ENCODE data around the gene SIRT2. TPM values are rescaled to one million over a fixed set of nuclear protein-coding genes. Genes with fewer than 3 reads are reported as not detected.
A peak's percentile ranks its signal among the peaks of the same experiment; 100 is the strongest.

The SIRT2 gene
- total RNA-seq, 1 experiment from 2014 or later, result 15.4 TPM

DNA sequence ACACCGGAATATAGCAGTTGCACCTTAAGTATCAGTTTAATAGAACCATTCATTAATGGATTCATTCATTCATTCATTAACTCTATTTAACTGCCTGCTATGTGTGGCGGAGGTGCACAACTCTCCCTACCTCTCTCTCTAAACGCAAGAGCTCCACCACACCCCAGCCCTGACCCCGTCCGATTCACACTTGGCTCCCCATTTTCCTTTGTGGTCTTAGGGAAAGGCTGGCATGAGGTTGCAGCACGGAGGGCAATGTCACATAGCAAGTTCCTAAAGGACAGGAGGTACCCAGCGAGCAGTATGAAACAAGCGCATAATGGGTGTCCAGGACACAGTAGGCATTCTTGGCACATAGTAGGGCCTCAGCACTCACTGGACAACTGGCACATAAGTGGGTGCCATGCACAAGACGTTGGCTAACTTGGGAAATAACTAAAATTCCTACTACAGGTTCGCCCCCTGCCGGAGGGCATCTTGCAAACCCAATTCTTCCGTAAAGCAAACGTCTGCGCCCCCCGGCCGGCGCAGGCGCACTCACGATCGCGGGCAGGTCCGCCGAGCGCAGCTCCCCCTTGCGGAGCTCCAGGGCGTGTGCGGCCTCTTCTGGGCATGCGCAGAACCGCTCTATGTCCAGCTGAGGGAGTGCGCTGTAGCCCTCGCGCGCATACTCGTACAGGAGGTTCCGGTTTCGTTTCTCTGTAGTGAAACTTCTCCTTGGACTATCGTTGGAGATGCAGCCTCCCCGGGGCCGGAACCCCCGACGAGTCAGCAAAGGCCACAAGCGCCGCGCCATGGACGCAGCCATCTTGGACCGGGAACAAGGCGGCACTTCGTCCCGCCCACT, 30.7 kb upstream of the SIRT2 start, which contains the start of gene SARS2 (continued):
- TF ChIP-seq CBX3 (IDR thresholded peaks at IDR 0.05; ENCODE audit: low read depth) (peak; percentile 47; the same call in 1 of the 2 replicates), RAD21 (IDR thresholded peaks at IDR 0.05; ENCODE audit: low read depth) (peak; percentile 88), CEBPB (IDR thresholded peaks at IDR 0.05; ENCODE audit: low read depth) (no peak), SIN3A (IDR thresholded peaks at IDR 0.05; ENCODE audit: low read depth) (no peak), POLR2AphosphoS5 (IDR thresholded peaks at IDR 0.05; ENCODE audit: low read depth, low read length) (no peak; the same call in 1 of the 2 replicates), SP1 (IDR thresholded peaks at IDR 0.05; ENCODE audit: low read depth) (no peak)

DNA sequence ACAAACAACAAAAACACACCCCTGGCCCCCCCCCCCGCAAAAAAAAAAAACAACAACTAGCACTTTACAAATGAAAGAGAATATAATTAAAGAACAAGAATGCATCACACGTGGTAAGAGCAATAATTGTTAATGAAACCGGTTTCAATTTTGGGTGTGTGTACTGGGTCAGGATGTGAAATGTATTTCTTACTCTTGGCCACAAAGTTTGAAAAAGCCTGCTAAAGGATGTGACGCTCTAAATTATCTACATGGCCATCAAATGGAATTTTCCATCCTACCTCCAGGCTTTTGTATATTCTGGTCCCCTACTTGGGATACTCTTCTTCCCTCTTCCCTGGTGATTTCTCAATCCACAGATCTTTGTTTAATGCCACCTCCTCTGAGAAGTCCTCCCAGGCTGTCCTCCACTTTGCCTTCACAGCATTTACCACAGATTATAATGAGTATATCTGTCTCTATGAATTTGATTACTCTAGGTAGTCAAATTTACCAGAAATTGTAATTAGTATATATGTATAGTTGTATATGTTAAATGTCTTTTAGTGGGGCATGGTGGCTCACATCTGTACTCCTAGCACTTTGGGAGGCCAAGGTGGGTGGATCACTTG, 29.1 kb upstream of the SIRT2 start:
- Histone ChIP-seq H3K9me3 (ENCODE audit: control insufficient read depth in 1 of 2, insufficient read depth in 1 of 2, low read depth in 1 of 2, low read length in 2 of 2) (no peaks in the 10 kb centered on the region), H3K9ac (ENCODE audit: low read length) (no peak overlapping the region), H3K4me2 (ENCODE audit: low read length) (no peak overlapping the region), H2AFZ (ENCODE audit: low read depth, low read length, poor library complexity, severe bottlenecking) (no peak overlapping the region), H3K27ac (ENCODE audit: low read depth, low read length) (no peak overlapping the region), H3K9me2 (ENCODE audit: insufficient read depth) (no peaks in the 10 kb centered on the region), H3K36me3 (ENCODE audit: control insufficient read depth in 1 of 2, insufficient read depth in 2 of 2, low read length in 2 of 2) (peaks cover 13 to 29% of the 10 kb centered on the region in 2 experiments), H4K20me1 (ENCODE audit: insufficient read depth) (no peaks in the 10 kb centered on the region), H3K79me2 (ENCODE audit: insufficient read depth, low read length) (peaks cover 55% of the 10 kb centered on the region), H3K4me3 (replicated peaks in 1 of 2; ENCODE audit: low read depth in 1 of 2, low read length in 2 of 2) (no peak overlapping the region), H3K4me1 (ENCODE audit: control insufficient read depth in 1 of 2, insufficient read depth in 2 of 2, low read length in 2 of 2) (peaks cover 11 to 20% of the 10 kb centered on the region in 2 experiments; a peak in 3 of 4 replicates), H3K27me3 (ENCODE audit: insufficient read depth, low read length) (no peaks in the 10 kb centered on the region)
- BruUV-seq (replicated peaks), result no TSS peak
- DNase-seq (ENCODE audit: low read depth, low spot score) (no peak), ATAC-seq (no peak)
- ChIA-PET CTCF (interaction anchor here (1.2 kb wide), 1 partner anchor 526 kb away, joined by 5 read pairs; the partner anchor contains the start of gene FAM98C), RAD21 (ENCODE audit: low non-redundant PET in 1 of 2, low total read pairs in 2 of 2, uncharacterized antibody in 2 of 2, unreplicated experiment in 2 of 2) (no interaction called here), POLR2A (no interaction called here)
- no peak for TF ChIP-seq POLR2AphosphoS5 (IDR thresholded peaks at IDR 0.05; ENCODE audit: low read depth, low read length)
- no peak for TF ChIP-seq SRF (IDR thresholded peaks at IDR 0.05; ENCODE audit: low read depth)
- intact Hi-C loops (cut with micrococcal nuclease), result no loop called here

All from HCT116 (cell line).